Fibroblast of the aortic adventitia (primary cell): Measurements from ENCODE around the gene GRK1. TPM values are rescaled to one million over a fixed set of nuclear protein-coding genes. Genes with fewer than 3 reads are reported as not detected.

Experiments
- DNase-seq: peaks from one replicate; pipeline ENCODE4 v3.0.0-alpha.2; 2010; ENCODE audit warnings: low read depth
- H3K4me3 ChIP-seq: 2 replicates; pipeline ENCODE4 v1.5.1; 2011; ENCODE audit warnings: low read depth, mild to moderate bottlenecking, control low read depth, low read length, moderate library complexity
- total RNA-seq: library from RNA; depleted of rRNA; stranded (reverse); fragments of >200 nt; gene quantifications from 2 replicates; pipeline ENCODE4 v1.2.3, GENCODE V29; 2012; ENCODE audit warnings: low replicate concordance
- TF ChIP-seq, protein P1 (sequence below): IDR thresholded peaks from 2 replicates; pipeline ENCODE4 v1.5.1; 2011; ENCODE audit warnings: mild to moderate bottlenecking, low read length, control low read depth, inconsistent platforms; ENCODE audit not compliant: insufficient read depth

Gene GRK1
- total RNA-seq, 1 donor = not detected

DNA sequence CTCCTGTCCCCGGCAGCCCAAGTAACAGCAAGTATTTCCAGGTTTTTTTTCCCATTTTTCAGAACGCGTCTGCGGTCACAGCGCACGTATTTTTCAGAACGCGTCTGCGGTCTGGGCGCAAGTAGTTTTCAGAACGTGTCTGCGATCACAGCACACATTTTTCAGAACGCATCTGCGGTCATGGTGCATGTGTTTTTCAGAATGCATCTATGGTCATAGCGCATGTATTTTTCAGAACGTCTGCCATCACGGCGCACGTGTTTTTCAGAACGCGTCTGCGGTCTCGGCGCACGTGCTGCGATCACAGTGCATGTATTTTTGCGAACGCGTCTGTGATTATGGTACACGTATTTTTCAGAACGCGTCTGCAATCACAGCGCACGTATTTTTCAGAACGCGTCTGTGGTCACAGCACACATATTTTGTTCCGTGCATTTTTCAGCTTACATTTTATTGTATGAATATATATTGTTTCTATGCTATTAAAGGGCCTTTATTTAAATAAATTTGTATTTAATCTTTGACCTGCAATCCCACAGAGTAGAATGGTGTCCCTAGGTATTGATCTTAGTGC is 28.8 kb upstream of the GRK1 start:
- TF ChIP-seq, protein P1, sequence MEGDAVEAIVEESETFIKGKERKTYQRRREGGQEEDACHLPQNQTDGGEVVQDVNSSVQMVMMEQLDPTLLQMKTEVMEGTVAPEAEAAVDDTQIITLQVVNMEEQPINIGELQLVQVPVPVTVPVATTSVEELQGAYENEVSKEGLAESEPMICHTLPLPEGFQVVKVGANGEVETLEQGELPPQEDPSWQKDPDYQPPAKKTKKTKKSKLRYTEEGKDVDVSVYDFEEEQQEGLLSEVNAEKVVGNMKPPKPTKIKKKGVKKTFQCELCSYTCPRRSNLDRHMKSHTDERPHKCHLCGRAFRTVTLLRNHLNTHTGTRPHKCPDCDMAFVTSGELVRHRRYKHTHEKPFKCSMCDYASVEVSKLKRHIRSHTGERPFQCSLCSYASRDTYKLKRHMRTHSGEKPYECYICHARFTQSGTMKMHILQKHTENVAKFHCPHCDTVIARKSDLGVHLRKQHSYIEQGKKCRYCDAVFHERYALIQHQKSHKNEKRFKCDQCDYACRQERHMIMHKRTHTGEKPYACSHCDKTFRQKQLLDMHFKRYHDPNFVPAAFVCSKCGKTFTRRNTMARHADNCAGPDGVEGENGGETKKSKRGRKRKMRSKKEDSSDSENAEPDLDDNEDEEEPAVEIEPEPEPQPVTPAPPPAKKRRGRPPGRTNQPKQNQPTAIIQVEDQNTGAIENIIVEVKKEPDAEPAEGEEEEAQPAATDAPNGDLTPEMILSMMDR = no peak
- H3K4me3 ChIP-seq = no peak overlapping the region
- DNase-seq = no peak

DNA sequence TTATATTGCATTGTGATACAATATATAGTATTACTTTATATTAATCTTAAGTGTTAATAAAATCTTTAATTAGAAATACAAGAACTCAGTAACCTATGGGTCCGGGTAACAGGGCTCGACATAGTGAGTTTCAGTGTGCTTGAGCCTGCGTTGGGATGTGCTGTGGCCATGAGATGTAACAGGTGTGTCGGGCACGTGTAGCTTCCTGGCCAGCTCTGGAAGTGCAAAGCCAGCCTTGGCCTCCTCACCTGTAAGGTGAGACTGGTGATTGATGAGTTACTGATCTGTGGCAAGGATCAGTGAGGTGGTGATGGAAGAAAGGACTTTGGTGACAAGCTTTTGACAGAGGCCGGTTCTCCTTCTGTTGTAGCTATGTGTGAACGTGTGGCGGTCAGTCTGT is 28.2 kb upstream of the GRK1 start:
- DNase-seq = no peak
- TF ChIP-seq, protein P1 = no peak
- H3K4me3 ChIP-seq = no peak overlapping the region

DNA sequence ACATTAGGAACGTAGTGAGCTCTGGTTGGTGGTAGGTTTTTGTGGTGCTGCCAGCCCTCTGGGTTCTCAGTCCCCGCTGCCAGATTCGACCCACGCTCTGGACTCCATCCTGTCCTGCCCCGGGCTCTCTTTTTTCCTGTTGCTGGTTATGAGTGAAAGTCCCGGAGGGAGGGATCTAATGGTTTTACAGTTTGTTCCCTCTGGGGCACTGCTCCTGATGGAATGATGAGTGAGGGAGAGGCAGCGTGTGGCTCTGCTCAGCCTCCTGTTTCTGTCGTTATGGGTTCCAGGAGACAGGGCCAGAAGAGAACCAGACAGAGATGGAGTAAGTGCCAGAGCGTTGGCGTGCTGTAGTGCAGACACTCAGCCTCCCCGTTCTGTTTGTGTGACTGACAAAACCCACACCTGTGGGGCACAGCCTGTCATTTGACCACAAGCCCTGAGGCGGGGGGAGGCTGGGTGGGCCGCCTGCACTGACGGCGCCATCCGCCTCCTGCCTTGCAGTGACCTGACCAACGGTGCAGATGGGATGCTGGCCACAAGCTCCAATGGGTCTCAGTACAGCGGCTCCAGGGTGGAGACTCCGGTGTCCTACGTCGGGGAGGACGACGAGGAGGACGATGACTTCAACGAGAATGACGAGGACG is 27.3 kb upstream of the GRK1 start:
- DNase-seq = no peak
- TF ChIP-seq, protein P1 = no peak
- H3K4me3 ChIP-seq = no peak overlapping the region

DNA sequence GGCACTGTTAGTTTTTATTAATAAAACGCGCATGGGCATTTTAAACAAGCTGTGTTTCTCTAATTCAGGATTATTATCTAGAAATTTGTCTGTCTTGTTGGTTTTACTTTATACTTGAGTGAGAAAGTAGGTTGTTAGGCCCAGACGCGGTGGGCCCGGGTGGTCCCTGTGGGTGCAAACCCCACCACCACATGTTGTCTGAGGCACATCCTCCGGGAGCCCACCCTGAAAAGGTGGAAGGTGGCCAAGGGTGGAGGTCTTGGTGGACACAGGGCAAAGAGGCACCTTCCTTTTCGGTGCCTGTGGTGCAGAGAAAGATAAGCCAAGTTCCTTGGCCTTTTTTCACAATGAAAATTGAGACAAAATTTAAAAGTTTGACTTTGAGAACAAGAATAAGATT is 25.6 kb upstream of the GRK1 start:
- TF ChIP-seq, protein P1 = no peak
- no peak overlapping the region for H3K4me3 ChIP-seq
- no peak for DNase-seq

DNA sequence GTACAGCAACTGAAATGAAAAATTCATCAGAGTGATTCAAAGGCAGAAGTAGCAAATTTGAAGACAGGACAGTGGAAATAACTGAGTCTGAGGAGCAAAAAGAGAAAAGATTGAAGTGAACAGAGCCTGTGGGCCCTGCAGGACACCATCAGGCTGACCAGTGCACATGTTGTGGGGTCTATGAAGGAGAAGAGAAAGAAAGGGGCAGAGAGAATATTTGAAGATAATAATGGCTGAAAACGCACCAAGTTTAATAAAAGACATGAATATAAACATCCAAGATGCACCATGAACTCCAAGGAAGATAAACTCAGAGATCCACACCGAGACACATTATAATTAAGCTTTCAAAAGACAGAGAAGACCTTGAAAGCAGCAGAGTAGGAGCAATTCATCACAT is 24.5 kb upstream of the GRK1 start:
- DNase-seq = no peak
- TF ChIP-seq, protein P1 = no peak
- no peak overlapping the region for H3K4me3 ChIP-seq

DNA sequence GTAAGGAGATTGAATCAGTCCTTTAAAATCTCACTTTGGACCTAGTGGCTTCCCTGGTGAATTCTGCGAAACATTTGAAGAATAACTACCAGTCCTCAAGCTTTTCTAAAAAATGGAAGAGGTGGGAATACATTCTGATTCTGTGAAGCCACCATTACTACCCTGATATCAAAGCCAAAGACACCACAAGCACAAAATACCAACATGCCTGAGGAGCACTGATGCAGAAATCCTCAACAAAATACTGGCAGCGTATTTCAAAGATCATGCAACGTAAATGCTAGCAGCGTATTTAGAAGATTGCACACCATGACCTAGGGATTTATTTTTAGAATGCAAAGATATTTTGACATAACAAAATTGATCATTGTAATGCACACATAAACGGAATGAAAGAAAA is 23.4 kb upstream of the GRK1 start:
- TF ChIP-seq, protein P1 = no peak
- no peak for DNase-seq
- H3K4me3 ChIP-seq = no peak overlapping the region

DNA sequence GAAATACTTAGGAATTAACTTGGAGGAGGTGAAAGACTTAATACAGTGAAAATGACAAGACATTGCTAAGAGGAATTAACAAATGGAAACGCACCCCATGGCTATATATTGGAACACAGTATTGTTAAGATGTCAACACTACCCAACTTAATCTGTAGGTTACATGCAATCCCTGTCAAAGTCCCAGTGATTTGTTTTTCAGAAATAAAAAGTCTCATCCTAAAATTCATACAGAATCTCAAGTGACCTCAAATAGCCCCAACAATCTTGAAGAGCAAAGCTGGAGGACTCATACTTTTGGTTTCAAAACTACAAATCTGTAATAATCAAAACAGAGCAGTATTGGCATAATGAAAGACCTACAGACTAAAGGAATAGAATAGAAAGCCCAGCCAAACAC is 22.2 kb upstream of the GRK1 start:
- no peak overlapping the region for H3K4me3 ChIP-seq
- TF ChIP-seq, protein P1 = no peak
- no peak for DNase-seq
